ENCODE results near the gene SYTL3.

DNA sequence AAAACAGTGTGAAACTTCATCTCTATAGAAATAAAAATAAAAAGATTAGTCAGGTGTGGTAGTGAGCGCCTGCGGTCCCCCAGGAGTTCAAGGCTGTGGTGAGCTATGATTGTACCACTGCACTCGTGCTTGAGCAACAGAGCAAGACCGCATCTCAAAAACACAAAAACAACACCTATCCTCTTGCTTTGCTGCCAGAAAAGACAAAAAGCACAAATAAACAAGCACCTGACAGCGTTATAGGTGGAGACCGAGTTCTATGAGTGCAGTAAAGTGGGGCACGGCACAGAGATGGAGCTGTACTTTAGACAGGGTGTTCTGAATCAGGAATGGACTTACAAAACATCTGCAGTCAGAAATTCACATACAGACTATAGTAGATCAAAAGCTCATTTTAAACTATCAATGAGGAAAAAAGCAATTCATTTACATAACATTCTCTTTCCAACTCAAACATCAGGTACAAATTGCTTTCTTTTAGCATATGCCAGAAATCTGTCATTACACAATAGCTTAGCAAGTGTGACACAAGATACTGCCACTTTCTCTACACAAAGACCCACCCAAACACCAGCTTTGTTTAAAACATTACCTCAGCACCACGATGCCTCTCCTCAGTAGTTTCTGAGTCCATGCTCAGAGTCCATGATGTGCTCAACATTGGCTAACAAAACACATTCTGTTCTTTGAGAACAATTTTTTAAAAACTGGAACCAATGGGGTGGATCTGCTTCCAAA lies 159.3 kb downstream of the SYTL3 start:
- TF ChIP-seq, protein P1, sequence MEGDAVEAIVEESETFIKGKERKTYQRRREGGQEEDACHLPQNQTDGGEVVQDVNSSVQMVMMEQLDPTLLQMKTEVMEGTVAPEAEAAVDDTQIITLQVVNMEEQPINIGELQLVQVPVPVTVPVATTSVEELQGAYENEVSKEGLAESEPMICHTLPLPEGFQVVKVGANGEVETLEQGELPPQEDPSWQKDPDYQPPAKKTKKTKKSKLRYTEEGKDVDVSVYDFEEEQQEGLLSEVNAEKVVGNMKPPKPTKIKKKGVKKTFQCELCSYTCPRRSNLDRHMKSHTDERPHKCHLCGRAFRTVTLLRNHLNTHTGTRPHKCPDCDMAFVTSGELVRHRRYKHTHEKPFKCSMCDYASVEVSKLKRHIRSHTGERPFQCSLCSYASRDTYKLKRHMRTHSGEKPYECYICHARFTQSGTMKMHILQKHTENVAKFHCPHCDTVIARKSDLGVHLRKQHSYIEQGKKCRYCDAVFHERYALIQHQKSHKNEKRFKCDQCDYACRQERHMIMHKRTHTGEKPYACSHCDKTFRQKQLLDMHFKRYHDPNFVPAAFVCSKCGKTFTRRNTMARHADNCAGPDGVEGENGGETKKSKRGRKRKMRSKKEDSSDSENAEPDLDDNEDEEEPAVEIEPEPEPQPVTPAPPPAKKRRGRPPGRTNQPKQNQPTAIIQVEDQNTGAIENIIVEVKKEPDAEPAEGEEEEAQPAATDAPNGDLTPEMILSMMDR (IDR thresholded peaks at IDR 0.05; ENCODE audit: low read length), result no peak
- no peak for TF ChIP-seq EZH2 (IDR thresholded peaks at IDR 0.05; ENCODE audit: borderline replicate concordance, low read length)
